Stimulated activated memory B cell treated with anti-CD40 and anti-IgM and Interleukin-4, amounts not matched to agents 10 μg/mL and 1 μg/mL and 100 μg/mL, for 72 hours (primary cell): ENCODE results near the gene PCBP3.

ENCODE experiments used
- ATAC-seq: fragments of 150-1000 bp; cut with Tn5 transposase; 2 replicates; pipeline ENCODE4 v1.10.0; 2021
- H3K27ac Mint-ChIP-seq: one replicate; pipeline ENCODE4 v1.8.0; 2022; ENCODE audit warnings: mild to moderate bottlenecking, mixed read lengths
- H3K27me3 Mint-ChIP-seq: one replicate; pipeline ENCODE4 v1.8.0; 2022; ENCODE audit warnings: mixed read lengths
- H3K36me3 Mint-ChIP-seq: one replicate; pipeline ENCODE4 v1.8.0; 2022; ENCODE audit warnings: mixed read lengths
- H3K4me1 Mint-ChIP-seq: one replicate; pipeline ENCODE4 v1.8.0; 2022; ENCODE audit warnings: mixed read lengths
- H3K4me3 Mint-ChIP-seq: one replicate; pipeline ENCODE4 v1.8.0; 2022; ENCODE audit warnings: mild to moderate bottlenecking, moderate library complexity, mixed read lengths
- H3K9me3 Mint-ChIP-seq: one replicate; pipeline ENCODE4 v1.8.0; 2022; ENCODE audit warnings: mixed read lengths

The PCBP3 gene

GRCh38 chr21:45863267-45863666 lies 219.7 kb downstream of the PCBP3 start:
- Mint-ChIP-seq H3K27ac (no peak overlapping the region), H3K36me3 (no peaks in the 10 kb centered on the region), H3K4me3 (no peak overlapping the region), H3K9me3 (no peaks in the 10 kb centered on the region), H3K4me1 (peaks cover 18% of the 10 kb centered on the region), H3K27me3 (peaks cover 10% of the 10 kb centered on the region)
- no peak for ATAC-seq

GRCh38 chr21:45863751-45864150 lies 220.2 kb downstream of the PCBP3 start:
- H3K9me3 Mint-ChIP-seq, result no peaks in the 10 kb centered on the region

GRCh38 chr21:45864436-45864835 lies 220.9 kb downstream of the PCBP3 start:
- H3K36me3 Mint-ChIP-seq, result no peaks in the 10 kb centered on the region
- no peak for ATAC-seq
- H3K9me3 Mint-ChIP-seq, result no peaks in the 10 kb centered on the region
- H3K4me3 Mint-ChIP-seq, result no peak overlapping the region
- H3K27ac Mint-ChIP-seq, result no peak overlapping the region
- H3K27me3 Mint-ChIP-seq, result no peaks in the 10 kb centered on the region
- peaks cover 18% of the 10 kb centered on the region for H3K4me1 Mint-ChIP-seq

More at GRCh38 chr21:45863751-45864150, 220.2 kb downstream of the PCBP3 start:
- ATAC-seq, result no peak
- H3K36me3 Mint-ChIP-seq, result no peaks in the 10 kb centered on the region
- no peak overlapping the region for H3K27ac Mint-ChIP-seq
- H3K27me3 Mint-ChIP-seq, result peaks cover 5% of the 10 kb centered on the region
- peaks cover 18% of the 10 kb centered on the region for H3K4me1 Mint-ChIP-seq
- H3K4me3 Mint-ChIP-seq, result no peak overlapping the region

- Mint-ChIP-seq H3K4me1 (peaks cover 18% of the 10 kb centered on the region), H3K27me3 (no peaks in the 10 kb centered on the region), H3K27ac (no peak overlapping the region), H3K9me3 (no peaks in the 10 kb centered on the region), H3K4me3 (no peak overlapping the region), H3K36me3 (no peaks in the 10 kb centered on the region)
- no peak for ATAC-seq
Observed at GRCh38 chr21:45865106-45865835, 221.7 kb downstream of the PCBP3 start.

- H3K9me3 Mint-ChIP-seq, result no peaks in the 10 kb centered on the region
- no peak overlapping the region for H3K4me3 Mint-ChIP-seq
- no peak for ATAC-seq
- H3K27ac Mint-ChIP-seq, result no peak overlapping the region
- H3K36me3 Mint-ChIP-seq, result no peaks in the 10 kb centered on the region
- H3K27me3 Mint-ChIP-seq, result no peaks in the 10 kb centered on the region
- peaks cover 18% of the 10 kb centered on the region for H3K4me1 Mint-ChIP-seq
Observed at GRCh38 chr21:45866551-45866950, 223.0 kb downstream of the PCBP3 start.

- H3K9me3 Mint-ChIP-seq, result no peaks in the 10 kb centered on the region
- H3K27me3 Mint-ChIP-seq, result peaks cover 5% of the 10 kb centered on the region
- no peak for ATAC-seq
- H3K4me3 Mint-ChIP-seq, result no peak overlapping the region
- no peaks in the 10 kb centered on the region for H3K36me3 Mint-ChIP-seq
- H3K27ac Mint-ChIP-seq, result no peak overlapping the region
- peaks cover 17% of the 10 kb centered on the region for H3K4me1 Mint-ChIP-seq
Observed at GRCh38 chr21:45867041-45867666, 223.6 kb downstream of the PCBP3 start.

GRCh38 chr21:45867671-45868081 lies 224.2 kb downstream of the PCBP3 start:
- ATAC-seq, result no peak
- Mint-ChIP-seq H3K27ac (no peak overlapping the region), H3K36me3 (no peaks in the 10 kb centered on the region), H3K9me3 (no peaks in the 10 kb centered on the region), H3K4me1 (peaks cover 12% of the 10 kb centered on the region), H3K4me3 (no peak overlapping the region), H3K27me3 (peaks cover 10% of the 10 kb centered on the region)

GRCh38 chr21:45868086-45868485 lies 224.6 kb downstream of the PCBP3 start:
- no peaks in the 10 kb centered on the region for H3K9me3 Mint-ChIP-seq
- no peaks in the 10 kb centered on the region for H3K36me3 Mint-ChIP-seq
- no peak overlapping the region for H3K4me3 Mint-ChIP-seq
- H3K27ac Mint-ChIP-seq, result no peak overlapping the region
- no peak for ATAC-seq
- peaks cover 14% of the 10 kb centered on the region for H3K27me3 Mint-ChIP-seq
- peaks cover 8% of the 10 kb centered on the region for H3K4me1 Mint-ChIP-seq

GRCh38 chr21:45868488-45868887 lies 225.0 kb downstream of the PCBP3 start:
- H3K4me1 Mint-ChIP-seq, result peaks cover 8% of the 10 kb centered on the region
- H3K27me3 Mint-ChIP-seq, result peaks cover 18% of the 10 kb centered on the region
- no peaks in the 10 kb centered on the region for H3K9me3 Mint-ChIP-seq
- no peak for ATAC-seq
- no peak overlapping the region for H3K4me3 Mint-ChIP-seq
- no peak overlapping the region for H3K27ac Mint-ChIP-seq
- H3K36me3 Mint-ChIP-seq, result no peaks in the 10 kb centered on the region

GRCh38 chr21:45869121-45870007 lies 225.8 kb downstream of the PCBP3 start:
- ATAC-seq, result peak; percentile 18
- peaks cover 27% of the 10 kb centered on the region for H3K27me3 Mint-ChIP-seq
- no peaks in the 10 kb centered on the region for H3K9me3 Mint-ChIP-seq
- no peak overlapping the region for H3K4me3 Mint-ChIP-seq
- H3K4me1 Mint-ChIP-seq, result peaks cover 8% of the 10 kb centered on the region
- no peaks in the 10 kb centered on the region for H3K36me3 Mint-ChIP-seq
- H3K27ac Mint-ChIP-seq, result no peak overlapping the region

GRCh38 chr21:45870421-45870820 lies 226.9 kb downstream of the PCBP3 start:
- Mint-ChIP-seq H3K27ac (no peak overlapping the region), H3K9me3 (no peaks in the 10 kb centered on the region), H3K4me3 (no peak overlapping the region), H3K4me1 (peaks cover 8% of the 10 kb centered on the region), H3K27me3 (peaks cover 37% of the 10 kb centered on the region), H3K36me3 (no peaks in the 10 kb centered on the region)
- no peak for ATAC-seq

GRCh38 chr21:45870851-45871615 lies 227.5 kb downstream of the PCBP3 start:
- no peak for ATAC-seq
- H3K4me1 Mint-ChIP-seq, result peaks cover 8% of the 10 kb centered on the region
- peaks cover 43% of the 10 kb centered on the region for H3K27me3 Mint-ChIP-seq
- no peaks in the 10 kb centered on the region for H3K9me3 Mint-ChIP-seq
- H3K27ac Mint-ChIP-seq, result no peak overlapping the region
- no peak overlapping the region for H3K4me3 Mint-ChIP-seq
- H3K36me3 Mint-ChIP-seq, result no peaks in the 10 kb centered on the region

GRCh38 chr21:45871616-45872236 lies 228.2 kb downstream of the PCBP3 start:
- peaks cover 8% of the 10 kb centered on the region for H3K4me1 Mint-ChIP-seq
- no peak overlapping the region for H3K27ac Mint-ChIP-seq
- ATAC-seq, result no peak
- H3K4me3 Mint-ChIP-seq, result no peak overlapping the region
- H3K36me3 Mint-ChIP-seq, result no peaks in the 10 kb centered on the region
- H3K27me3 Mint-ChIP-seq, result peaks cover 50% of the 10 kb centered on the region
- no peaks in the 10 kb centered on the region for H3K9me3 Mint-ChIP-seq

- Mint-ChIP-seq H3K27me3 (peaks cover 57% of the 10 kb centered on the region), H3K27ac (no peak overlapping the region), H3K36me3 (no peaks in the 10 kb centered on the region)
Observed at GRCh38 chr21:45872471-45872870, 228.9 kb downstream of the PCBP3 start.

More at GRCh38 chr21:45872471-45872870, 228.9 kb downstream of the PCBP3 start:
- Mint-ChIP-seq H3K4me3 (no peak overlapping the region), H3K4me1 (peaks cover 8% of the 10 kb centered on the region), H3K9me3 (no peaks in the 10 kb centered on the region)
- no peak for ATAC-seq
